Activated CD8-positive, alpha-beta memory T cell treated with anti-CD3 and anti-CD28 coated beads, Interleukin-2, amount 50 U/mL, for 1 hour (primary cell): ENCODE results near the gene PRM2.
"Not testable (repeated sequence)": the region's sequence is repeated elsewhere in the genome, so short reads cannot be mapped to it uniquely, and the experiment has no call there.

Experiments used
- DNase-seq: peaks from one replicate; pipeline ENCODE4 v3.0.0-alpha.2; 2020; ENCODE audit errors: extremely low read depth

Gene PRM2

GRCh38 chr16:11307639-11308492, 31.6 kb upstream of the PRM2 start:
- DNase-seq = no peak

GRCh38 chr16:11306997-11307638, 30.8 kb upstream of the PRM2 start:
- no peak for DNase-seq

GRCh38 chr16:11306381-11306780, 30.1 kb upstream of the PRM2 start:
- no peak for DNase-seq

GRCh38 chr16:11303405-11304138, 27.3 kb upstream of the PRM2 start:
- DNase-seq = no peak

- no peak for DNase-seq
These were observed 26.7 kb upstream of the PRM2 start for GRCh38 chr16:11302977-11303376.

- DNase-seq = no peak
These were observed 25.6 kb upstream of the PRM2 start for GRCh38 chr16:11301645-11302501.

- no peak for DNase-seq
These were observed 24.2 kb upstream of the PRM2 start for GRCh38 chr16:11300560-11300892.

GRCh38 chr16:11299865-11300559, 23.7 kb upstream of the PRM2 start:
- DNase-seq = no peak

GRCh38 chr16:11298950-11299547, 22.8 kb upstream of the PRM2 start:
- DNase-seq = not testable (repeated sequence)

GRCh38 chr16:11298143-11298900, 22.0 kb upstream of the PRM2 start:
- DNase-seq = no peak

GRCh38 chr16:11297492-11298142, 21.3 kb upstream of the PRM2 start:
- peak; percentile 20 for DNase-seq

GRCh38 chr16:11296706-11297491, 20.6 kb upstream of the PRM2 start:
- no peak for DNase-seq

- DNase-seq = no peak
These were observed 20.0 kb upstream of the PRM2 start for GRCh38 chr16:11296351-11296705.

GRCh38 chr16:11295672-11296071, 19.4 kb upstream of the PRM2 start:
- no peak for DNase-seq

- DNase-seq = no peak
These were observed 15.9 kb upstream of the PRM2 start for GRCh38 chr16:11292076-11292748.

GRCh38 chr16:11291091-11291703, 14.9 kb upstream of the PRM2 start:
- no peak for DNase-seq

GRCh38 chr16:11290102-11290893, 14.0 kb upstream of the PRM2 start:
- no peak for DNase-seq
